ENCODE data around the gene BPI.
"Not testable (repeated sequence)": the region's sequence is repeated elsewhere in the genome, so short reads cannot be mapped to it uniquely, and the experiment has no call there.

BPI gene

DNA sequence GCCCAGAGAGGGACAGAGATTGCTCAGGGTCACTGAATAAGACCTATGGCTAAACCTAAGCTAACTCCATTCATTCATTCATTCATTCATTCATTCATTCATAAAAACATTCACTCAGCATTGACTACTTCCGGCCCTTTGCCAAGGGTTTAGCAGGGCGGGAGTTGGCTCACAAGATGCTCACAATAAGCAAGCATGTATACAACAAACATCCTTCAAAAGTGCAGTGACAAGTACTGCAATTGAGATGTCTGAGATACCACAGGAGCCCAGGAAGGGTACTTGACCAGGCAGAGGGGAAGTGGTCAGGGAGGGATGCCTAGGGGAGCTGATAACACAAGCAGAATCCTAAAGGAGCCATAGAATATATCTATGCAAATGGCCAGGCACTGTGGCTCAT lies 25.2 kb upstream of the BPI start:
- DNase-seq = no peak

DNA sequence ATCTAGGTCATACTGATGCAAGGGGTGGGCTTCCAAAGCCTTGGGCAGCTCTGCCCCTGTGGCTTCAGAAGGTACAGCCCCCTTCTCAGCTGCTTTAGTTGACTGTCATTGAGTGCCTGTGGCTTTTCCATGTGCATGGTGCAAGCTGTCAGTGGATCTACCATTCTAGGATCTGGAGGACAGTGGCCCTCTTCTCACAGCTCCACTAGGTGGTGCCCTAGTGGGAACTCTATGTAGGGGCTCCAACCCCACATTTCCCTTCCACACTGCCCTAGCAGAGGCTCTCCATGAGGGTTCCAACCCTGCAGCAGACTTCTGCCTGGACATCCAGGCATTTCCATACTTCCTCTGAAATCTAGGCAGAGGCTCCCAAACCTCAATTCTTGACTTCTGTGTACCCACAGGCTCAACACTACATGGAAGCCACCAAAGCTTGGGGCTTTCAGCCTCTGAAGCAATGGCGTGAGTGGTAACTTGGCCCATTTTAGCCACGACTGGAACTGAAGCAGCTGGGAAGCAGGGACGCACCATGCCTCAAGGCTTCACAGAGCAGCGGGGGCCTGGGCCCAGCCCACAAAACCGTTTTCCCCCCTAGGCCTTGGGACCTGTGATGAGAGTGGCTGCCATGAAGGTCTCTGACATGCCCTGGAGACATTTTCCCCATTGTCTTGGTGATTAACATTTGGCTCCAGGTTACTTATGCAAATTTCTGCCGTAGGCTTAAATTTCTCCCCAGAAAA lies 22.6 kb upstream of the BPI start:
- DNase-seq = not testable (repeated sequence)

DNA sequence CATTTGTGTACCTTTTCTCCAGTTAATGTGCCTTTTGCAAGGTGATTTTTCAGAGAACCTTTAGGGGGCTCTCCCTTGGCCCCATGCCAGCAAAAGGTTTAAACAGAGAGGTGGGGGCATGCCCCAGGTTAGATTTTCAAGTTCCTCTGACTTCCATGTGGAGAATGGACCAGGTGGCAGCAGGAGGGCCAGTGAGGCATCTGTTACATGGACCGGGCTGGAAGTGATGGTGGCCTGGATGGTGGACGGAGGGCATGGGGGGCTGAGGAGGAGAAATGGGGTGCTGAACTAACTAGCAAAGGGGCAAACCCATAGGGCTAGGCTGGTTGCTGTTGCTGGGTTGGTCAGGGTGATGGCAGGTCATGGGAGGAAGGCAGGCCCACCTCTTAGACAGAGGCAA lies 20.7 kb upstream of the BPI start:
- DNase-seq = no peak

DNA sequence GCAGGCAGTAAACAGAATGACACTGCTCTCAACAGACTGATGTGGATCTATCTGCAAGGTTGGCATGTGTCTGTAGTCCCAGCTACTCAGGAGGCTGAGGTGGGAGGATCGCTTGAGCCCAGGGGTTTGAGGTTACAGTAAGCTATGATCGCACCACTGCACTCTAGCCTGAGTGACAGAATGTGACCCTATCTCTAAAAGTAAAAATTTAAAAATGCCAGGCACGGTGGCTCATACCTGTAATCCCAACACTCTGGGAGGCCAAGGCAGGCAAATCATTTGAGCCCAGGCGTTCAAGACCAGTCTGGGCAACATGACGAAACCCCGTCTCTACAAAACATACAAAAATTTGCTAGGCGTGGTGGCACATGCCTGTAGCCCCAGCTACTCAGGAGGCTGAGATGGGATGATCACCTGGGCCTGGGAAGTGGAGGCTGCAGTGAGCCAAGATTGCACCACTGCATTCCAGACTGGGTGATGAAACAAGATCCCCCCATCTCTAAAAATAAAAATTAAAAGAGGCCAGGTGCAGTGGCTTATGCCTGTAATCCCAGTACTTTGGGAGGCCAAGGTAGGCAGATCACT lies 19.8 kb upstream of the BPI start:
- DNase-seq = not testable (repeated sequence)

DNA sequence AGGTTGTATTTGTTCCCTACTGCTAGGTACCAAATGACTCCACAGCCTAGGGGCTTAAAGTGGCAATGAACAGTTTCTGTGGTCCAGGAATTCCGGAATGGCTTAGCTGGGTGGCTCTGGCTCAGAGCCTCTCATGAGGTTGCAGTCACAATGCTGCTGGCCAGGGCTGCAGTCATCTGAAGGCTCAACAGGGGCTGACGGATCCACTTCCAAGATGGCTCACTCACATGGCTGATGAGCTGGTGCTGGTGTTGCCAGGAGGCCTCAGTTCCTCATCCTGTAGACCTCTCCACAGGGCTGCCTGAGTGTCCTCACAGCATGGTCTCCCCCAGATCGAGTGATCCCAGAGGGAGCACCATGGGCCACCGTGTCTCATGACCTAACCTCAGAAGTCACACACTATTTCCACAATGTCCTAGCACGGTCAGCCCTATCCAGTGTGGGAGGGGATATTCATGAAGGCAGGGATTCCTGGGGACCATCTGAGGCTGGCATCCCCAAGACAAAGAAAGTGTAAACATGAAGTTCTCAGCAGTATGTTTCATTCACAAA lies 19.0 kb upstream of the BPI start:
- no peak for DNase-seq

DNA sequence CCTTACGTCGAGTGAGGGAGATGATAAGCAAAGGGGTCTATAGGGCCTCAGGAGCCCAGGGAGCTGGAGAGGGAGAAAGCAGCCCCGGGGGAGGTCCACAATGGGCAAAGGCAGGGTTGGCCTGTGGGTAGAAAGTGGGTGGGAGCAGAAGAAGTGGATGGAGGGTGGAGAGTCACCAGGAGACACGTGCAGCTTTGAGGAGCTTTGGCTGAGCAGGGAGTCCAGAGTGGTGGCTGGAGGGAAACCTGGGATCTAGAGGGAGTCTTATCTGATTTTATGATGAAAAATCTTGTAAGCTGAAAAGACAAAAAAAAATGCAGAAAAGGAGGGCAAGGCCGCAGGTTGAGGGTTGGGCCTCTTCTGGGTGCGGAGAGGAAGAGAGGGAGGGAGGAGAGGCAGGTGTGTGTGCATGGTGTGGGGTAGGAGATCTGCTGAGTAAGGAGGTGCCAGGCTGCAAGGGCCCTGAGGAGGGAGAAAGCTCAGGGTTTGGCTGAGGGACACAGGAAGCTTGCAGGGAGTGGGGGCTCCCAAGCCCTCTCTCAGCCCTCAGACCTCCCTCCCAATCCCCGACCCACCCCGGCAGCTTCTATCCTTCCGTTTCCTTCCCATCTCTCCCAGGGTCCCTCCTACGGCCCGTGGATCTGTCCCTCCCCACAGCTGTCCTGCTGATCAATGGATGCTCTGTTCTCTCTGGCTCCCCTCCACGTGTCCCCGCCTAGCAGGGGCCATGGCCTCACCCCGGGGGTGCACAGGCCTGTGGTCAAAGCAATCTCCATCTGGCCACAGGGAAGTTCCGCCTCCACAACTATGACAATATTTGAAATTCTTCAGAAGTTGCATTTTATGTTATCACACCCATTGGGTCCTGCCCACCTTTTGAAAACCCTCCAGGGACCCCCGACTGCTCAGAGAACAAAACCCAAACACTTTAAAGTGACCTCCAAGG lies 17.1 kb upstream of the BPI start:
- DNase-seq = peak; percentile 38

DNA sequence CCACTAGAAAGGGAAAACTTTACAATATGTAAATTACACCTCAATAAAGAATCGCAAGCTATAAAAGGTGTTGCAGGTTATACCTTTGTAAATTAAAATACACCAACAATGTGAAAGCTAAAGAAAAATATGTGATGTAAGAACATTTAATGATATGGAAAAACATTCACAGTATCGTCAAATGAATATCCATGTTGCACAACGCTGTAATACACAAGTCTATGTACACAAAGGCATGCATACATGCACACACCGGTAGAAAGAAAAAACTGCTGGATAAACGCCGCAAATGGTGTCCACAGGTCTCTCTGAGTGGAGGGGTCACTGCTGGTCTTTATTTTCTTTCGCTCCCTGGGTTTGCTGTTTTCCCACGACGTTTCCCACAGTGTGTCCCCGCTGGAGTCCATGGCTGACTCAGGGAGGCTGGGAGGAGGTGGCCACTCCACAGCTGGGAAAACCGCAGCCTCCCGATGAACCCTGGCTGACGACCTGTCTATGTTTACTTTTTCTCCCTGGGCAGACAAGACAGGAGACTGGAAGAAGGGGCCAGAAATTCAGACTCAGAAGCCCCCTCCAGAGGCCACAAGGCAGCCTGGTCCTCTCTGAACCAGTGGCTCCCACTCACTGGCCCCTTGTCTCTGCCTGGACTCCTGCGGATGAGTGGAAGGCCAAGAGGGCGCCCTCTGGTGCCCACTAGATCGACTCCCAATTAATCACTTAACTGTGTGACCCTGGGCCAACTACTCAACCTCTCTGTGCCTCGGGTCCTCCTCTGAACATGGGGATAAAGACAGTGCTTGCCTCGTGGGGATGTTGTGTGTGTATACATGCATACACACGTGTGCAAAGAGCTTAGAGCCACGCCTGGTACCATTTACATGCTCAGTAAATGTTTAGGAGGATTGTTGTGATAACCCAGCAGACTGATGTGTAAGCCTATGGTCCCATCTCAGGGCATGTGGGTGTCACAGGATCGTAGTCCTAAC lies 12.8 kb upstream of the BPI start:
- no peak for DNase-seq

DNA sequence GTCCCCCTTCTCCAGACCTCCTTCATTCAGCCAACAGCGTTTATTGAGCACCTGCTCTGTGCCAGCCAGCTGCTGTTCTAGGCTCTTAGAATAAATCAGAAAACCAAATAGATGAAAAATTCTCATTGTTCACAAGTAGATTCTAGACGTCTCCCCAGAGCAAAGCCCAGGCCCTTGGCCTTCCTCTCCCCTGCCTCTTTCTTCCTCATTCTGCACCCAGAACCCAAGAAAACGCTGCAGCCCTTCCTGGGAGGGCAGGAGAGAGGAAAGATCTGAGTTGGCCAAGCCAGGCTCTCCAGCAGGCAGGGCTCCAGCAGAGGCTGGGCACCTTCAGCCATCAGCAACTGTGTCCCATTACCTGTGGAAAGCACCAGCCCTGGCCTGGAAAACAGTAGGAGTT lies 12.0 kb upstream of the BPI start:
- no peak for DNase-seq

DNA sequence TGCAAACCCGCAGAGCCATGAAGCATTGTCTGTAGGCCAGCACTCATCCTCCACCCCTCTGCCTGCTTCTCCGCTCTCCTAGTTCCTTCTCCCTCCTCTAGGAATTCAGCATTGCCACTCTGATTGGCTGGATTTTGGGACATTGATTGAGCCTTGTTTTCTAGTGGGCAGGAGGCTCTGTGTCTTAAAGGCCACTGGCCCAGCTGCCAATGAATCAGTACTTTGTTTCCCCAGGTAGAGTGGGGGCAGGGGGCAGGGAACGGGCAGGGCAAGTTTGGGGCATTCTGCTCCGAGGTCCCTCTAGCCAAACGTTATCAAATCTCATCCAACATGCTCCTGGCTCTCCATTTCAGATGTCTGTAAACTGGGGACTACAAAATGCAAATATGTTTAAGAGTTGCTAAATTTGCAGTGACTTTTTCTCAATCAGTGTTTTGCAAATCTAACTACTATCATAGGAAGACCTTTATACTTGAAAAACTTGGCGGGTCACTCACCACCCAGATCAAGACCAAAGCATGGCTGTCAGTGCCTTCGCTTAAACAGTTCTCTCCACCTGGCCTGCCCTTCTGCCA lies 10.4 kb upstream of the BPI start:
- no peak for DNase-seq

DNA sequence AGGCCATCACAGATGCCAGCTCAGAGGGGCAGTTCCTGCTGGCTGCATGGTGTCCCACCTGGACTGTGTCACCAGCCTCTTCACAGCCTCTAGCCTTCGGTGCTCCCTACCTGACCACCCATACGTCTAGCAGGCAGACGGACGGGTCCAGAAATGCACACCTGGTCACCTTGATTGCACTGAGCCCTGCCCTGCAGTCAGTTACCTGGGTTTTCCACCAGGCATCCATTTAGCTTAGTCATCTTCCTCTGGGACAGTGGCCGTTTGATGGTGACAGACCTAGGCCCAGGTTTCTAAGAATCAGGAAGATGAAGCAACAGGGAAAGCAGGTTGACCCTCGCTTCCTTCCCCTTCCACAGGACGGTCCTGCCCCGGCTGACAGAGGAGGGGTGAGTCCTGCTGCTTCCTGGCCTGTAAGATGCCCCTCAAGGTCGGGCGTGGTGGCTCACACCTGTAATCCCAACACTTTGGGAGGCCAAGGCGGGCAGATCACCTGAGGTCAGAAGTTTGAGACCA lies 9.8 kb upstream of the BPI start:
- no peak for DNase-seq

DNA sequence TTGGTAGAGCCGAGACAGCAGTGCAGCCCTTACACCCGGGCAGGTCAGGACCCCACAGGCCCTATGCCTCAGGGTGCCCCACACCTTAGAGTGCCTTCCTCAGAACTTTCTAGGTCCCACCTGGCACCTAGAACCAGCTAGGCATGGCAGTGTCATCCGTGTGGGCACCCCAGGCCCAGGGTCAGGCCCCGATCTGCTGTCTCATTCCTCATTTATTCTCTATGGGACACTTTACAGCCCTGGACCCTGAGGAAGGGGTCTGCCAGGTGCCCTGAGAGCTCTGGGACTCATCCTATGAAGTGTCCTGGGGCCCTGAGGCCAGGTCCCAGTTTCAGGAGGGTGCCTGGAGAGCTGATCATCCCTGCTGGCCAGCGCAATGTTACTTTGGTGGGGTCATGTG lies 8.1 kb upstream of the BPI start:
- no peak for DNase-seq

DNA sequence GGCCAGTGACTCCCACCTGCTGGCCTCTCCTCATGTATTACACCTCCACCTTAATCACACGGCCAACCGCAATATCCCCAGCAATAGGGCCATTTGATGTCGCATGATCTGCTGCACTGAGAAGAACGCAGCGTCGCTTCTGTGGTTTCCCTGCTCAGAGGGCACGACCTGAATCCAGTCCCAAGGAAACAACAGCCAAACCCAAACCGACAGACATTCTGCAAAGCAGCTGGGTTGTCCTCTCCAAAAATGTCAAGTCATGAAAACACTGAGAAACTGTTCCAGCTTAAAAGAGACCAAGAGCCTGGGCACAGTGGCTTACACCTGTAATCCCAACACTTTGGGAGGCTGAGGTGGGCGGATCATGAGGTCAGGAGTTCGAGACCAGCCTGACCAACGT lies 7.5 kb upstream of the BPI start:
- peak; percentile 10 for DNase-seq

DNA sequence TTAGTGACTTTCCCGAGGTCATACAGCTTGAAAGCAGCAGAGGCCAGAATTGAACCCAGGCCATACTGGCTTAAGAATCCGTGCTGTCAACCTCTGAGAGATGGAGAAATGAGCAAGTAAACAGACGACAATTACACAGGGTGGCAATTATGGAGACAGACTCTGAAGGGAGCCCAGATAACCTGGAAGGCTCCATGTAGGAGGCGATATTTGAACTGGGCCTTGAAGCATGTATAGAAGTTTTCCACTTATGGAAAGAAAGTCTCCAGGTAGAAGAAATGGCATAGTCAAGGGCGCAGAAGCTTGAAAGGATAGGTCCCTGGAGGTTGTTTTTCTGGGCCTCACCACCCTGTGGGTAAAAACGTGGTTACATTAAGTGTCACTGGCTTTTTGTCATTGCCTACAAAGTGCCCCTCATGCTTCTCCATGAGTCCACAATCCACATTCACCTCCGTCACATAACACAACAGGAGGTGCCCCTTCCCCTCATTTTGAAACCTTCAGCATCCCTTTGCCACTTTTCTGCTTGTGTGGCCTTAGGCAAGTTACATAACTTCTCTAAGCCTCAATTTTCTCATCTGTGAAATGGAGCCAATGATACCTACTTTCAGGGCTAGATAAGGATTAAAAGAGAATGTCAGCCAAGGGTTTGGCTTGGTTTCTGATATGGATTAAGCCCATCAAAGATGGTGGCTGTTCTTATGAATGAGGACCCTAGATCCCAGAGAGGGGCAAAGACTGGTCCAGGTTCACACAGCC lies 5.9 kb upstream of the BPI start:
- DNase-seq = no peak

DNA sequence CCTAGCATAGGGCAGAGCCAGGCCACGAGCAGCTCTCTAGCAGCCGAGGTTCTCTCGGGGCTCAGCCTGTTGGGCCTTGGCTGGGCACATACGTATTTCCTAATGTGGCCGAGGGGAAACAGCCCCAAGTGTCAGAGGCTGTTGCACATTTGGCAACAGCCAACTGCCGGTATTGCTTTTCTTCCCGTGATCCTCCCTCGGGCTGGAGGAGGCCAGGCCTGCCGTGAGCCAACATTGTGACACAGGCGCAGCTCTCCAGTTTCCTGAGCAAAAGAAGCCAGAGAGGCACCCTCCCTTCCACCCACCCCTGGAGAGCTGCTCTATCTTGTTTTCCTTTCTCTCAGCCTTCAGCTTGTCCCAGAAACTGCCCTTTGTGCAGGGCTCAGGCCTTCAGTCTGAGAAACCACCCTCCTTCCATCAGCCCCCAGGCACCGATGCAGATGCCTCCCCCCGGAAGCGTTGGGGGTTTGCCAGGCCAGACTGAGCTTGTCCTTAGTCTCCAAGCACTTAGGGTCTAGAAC lies 5.1 kb upstream of the BPI start:
- no peak for DNase-seq

DNA sequence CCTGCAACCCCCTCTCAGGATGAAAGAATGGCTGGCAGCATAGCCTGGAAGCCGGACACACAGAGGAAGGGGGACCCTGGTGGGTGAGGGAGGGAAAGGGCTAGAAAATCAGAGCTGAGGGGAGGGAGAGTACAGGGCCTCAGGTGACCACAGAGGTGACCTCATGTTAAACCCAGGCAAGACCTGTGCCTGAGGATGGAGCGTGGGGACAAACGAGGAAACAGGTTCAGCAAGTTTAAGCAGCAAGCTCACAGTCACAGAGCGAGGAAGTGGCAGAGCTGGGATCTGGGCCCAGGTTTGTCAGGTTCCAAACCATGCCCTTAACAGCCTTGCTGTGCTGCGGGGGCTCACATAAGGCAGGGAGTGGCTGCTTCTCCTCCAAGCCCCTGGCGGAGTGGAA lies 4.0 kb upstream of the BPI start:
- no peak for DNase-seq

DNA sequence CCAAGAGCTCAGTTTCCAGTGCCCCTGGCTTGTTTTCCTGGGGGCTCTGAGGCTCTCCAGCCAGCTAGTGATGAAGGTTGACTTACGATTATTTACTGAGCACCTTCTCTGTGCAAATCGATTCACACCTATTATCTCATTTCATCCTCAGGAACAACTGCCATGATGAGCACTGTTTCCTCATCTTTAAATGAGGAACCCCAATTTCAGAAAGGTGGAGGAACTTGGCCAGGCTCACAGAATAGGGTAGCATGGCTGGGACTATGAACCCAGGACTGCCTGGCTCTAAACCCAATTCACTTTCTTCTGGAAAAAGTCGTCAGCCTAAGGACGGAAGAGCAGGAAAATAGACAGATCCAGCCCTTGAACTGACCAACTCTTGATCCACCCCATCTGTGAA lies 3.5 kb upstream of the BPI start:
- DNase-seq = no peak

DNA sequence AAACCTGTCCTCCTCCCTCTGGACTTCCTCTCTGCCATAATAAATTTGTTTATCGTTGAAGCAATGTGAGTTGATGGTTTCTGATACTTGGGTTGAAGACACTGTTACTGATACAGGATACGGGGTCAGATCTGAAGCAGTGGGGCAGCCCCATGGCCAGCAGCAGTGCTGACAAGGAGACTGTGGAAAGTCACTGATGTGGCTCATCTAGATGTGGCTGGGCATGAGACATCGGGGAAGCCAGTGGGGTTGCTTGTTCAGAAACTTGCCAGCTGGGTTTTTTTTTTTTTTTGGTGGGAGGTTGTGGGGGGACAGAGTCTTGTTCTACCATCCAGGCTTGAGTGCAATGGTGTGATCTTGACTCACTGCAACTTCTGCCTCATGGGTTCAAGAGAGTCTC lies 2.6 kb upstream of the BPI start:
- no peak for DNase-seq

DNA sequence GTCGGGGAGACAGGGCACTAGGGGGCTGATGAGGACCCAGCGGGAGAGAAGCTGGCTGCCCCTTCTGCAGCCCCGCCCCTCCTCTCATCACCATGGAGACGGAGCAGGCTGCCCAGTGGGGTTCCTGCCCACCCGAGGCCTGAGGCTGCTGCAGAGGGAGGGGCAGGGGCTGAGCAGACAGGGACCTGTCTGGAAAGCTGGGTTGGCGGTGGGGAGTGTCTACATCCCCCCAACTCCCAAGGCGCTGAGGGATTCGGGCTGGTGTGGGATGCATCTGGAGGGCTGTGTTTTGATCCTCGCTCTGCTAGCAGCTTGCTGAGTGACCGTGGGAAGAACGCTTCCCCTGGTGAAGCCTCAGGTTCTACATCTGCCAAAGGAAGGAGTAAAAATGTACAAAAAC lies 1.2 kb upstream of the BPI start:
- DNase-seq = no peak

DNA sequence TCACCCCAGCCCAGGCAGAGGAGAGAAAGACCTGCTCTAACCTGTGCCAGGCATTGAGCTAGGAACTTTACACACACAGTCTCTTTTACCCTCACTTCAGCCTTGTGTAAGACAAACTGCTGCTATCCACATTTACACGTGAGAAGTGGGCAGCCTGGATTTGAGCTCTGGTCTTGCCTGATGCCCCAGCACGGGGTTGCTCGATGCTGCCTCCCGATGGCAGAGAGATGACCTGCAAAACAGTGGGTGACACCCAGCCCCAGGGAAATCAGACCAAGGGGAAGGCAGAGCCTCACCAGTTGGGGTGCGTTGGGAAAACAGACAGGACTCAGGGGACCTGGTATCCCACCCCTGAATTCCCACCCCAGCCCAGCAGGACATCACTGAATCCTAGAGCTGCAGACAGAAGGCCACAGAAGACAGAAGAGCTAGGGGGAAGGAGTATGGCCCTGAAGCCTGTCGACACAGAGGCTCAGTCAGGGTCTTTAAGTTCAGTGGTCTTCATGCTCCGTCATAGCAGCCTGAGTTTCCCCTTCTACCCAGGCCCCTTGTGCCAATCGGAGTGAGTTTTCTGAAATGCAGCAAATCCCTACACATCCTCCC lies 990 bp downstream of the BPI start:
- peak; percentile 51 for DNase-seq

DNA sequence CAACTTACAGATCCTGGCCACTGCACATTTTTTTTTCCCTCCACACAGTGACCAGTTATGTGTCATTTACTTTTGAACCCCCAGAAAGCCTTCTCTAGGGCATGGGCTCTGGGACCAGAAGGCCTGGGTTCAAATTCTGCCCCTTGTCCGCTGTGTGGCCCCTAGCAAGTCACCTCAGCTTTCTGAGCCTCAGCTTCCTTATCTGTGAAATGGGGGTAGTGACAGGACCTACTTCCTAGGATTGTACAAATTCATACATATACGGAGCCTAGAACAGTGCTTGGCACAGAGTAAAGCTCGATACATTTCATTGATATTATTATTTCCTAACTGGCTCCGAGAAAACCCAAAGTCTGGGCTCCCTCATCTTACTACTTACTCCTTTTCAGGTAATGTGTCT lies 1.6 kb downstream of the BPI start:
- no peak for DNase-seq

All from RPMI8226 (cell line).